Keratinocyte (primary cell): ENCODE data around the gene AK8.

Experiments used
- CTCF ChIP-seq, 3 experiments: IDR thresholded peaks in 1 of 3; conservative IDR thresholded peaks in 1 of 3; optimal IDR thresholded peaks in 1 of 3; 2 replicates in 2 of 3; 3 replicates in 1 of 3; pipeline versions ENCODE3 to v1.5.1; 2011; ENCODE audit warnings: low read length in 3 of 3, mild to moderate bottlenecking in 3 of 3, moderate library complexity in 2 of 3, control low read depth in 1 of 3, inconsistent platforms in 1 of 3; ENCODE audit not compliant: insufficient read depth in 2 of 3; ENCODE audit errors: extremely low read depth in 1 of 3
- EZH2 ChIP-seq: IDR thresholded peaks from one replicate; pipeline ENCODE4 v1.6.1; 2012; ENCODE audit warnings: inconsistent platforms, mild to moderate bottlenecking, low read length, moderate library complexity

- TF ChIP-seq CTCF (optimal IDR thresholded peaks at IDR 0.05 in 1 of 3, IDR thresholded peaks at IDR 0.05 in 1 of 3, conservative IDR thresholded peaks at IDR 0.05 in 1 of 3; ENCODE audit: extremely low read depth in 1 of 3, insufficient read depth in 2 of 3, low read length in 3 of 3) (no peak), EZH2 (no peak)
These were observed 174.7 kb downstream of the AK8 start for GRCh38 chr9:132703336-132703735.
